ENCODE measurements around the gene PEX13.
"Not testable (repeated sequence)": the region's sequence is repeated elsewhere in the genome, so short reads cannot be mapped to it uniquely, and the experiment has no call there.

PEX13 gene

DNA sequence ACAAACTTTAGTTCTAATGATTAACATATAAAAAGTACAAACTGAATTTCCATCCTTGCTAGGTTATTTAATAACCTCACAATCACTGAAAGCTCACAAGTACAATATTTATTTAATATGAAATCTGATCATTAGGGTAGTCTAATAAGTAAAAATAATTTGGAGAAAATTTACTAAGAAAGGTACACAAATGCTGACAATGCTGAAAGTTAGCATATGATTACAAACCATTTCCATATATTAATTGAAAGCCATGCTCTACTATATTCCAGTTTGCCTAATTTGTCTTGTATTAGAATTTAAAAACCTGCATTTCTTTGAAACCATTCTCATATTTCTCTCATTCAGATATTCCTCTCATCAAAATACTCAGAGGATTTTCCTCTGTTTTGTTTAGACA is 8.2 kb upstream of the PEX13 start:
- no peak overlapping the region for H3K4me3 ChIP-seq (replicated peaks; ENCODE audit: low read depth, low read length)
- TF ChIP-seq, protein P1, sequence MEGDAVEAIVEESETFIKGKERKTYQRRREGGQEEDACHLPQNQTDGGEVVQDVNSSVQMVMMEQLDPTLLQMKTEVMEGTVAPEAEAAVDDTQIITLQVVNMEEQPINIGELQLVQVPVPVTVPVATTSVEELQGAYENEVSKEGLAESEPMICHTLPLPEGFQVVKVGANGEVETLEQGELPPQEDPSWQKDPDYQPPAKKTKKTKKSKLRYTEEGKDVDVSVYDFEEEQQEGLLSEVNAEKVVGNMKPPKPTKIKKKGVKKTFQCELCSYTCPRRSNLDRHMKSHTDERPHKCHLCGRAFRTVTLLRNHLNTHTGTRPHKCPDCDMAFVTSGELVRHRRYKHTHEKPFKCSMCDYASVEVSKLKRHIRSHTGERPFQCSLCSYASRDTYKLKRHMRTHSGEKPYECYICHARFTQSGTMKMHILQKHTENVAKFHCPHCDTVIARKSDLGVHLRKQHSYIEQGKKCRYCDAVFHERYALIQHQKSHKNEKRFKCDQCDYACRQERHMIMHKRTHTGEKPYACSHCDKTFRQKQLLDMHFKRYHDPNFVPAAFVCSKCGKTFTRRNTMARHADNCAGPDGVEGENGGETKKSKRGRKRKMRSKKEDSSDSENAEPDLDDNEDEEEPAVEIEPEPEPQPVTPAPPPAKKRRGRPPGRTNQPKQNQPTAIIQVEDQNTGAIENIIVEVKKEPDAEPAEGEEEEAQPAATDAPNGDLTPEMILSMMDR (IDR thresholded peaks at IDR 0.05; ENCODE audit: low read depth, low read length, missing control alignments), result no peak
- no peak for DNase-seq (ENCODE audit: extremely low read depth, low read depth)

DNA sequence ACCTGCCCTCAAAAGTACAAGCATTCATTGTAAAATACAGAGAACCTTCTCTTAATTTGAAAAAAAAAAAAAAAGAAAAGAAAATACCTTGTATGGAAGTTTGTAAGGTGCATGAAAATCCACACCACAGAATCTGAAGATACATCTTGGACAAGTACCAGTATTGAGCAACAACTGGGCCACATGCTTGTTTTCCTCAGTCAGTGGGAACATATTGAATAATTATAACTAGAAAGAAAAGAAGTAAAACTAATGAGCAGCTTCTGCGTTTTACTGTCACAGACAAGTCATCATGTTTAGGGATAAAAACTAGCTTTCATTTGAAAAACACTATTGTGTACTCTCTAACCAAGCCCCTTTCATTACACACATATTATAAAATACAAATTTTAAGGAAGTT is 5.8 kb upstream of the PEX13 start:
- no peak for DNase-seq (ENCODE audit: extremely low read depth, low read depth)
- no peak overlapping the region for H3K4me3 ChIP-seq (replicated peaks; ENCODE audit: low read depth, low read length)
- TF ChIP-seq, protein P1 (IDR thresholded peaks at IDR 0.05; ENCODE audit: low read depth, low read length, missing control alignments), result no peak

DNA sequence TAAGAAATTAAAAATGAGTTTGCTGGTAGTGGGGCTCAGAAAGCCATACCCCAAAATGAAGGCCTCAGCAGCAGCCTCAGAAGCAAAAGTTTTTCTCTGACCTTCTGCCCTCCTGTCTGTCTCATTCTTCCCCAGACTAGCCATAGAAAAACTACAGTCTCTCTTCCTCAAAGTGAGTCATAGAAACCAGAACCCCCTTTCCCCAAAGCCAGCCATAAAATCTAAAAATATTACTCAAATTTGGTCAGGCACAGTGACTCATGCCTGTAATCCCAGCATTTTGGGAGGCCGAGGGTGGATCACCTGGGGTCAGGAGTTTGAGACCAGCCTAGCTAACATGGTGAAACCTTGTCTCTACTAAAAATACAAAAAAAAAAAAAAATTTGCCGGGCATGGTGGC is 5.2 kb upstream of the PEX13 start:
- DNase-seq (ENCODE audit: extremely low read depth, low read depth), result peak; percentile 17
- H3K4me3 ChIP-seq (replicated peaks; ENCODE audit: low read depth, low read length), result not testable (repeated sequence)

DNA sequence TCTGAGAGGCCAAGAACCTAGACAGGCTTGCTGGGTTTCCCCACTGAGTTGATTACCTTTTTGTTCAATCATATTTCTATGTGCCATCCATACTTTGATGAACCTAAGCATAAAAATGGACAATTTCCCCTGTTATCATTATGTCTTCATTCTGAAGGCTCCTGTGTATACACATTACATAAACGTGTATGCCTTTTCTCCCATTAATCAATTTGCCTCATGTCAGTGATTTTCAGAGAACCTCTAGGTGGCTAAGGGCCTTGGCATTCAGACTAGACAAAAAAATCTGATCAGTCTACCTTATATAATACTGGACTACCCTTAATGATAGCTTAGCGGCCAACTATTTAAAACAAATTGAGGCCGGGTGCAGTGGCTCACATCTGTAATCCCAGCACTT is 4.1 kb upstream of the PEX13 start:
- DNase-seq (ENCODE audit: extremely low read depth, low read depth), result no peak
- no peak overlapping the region for H3K4me3 ChIP-seq (replicated peaks; ENCODE audit: low read depth, low read length)
- TF ChIP-seq, protein P1 (IDR thresholded peaks at IDR 0.05; ENCODE audit: low read depth, low read length, missing control alignments), result no peak

DNA sequence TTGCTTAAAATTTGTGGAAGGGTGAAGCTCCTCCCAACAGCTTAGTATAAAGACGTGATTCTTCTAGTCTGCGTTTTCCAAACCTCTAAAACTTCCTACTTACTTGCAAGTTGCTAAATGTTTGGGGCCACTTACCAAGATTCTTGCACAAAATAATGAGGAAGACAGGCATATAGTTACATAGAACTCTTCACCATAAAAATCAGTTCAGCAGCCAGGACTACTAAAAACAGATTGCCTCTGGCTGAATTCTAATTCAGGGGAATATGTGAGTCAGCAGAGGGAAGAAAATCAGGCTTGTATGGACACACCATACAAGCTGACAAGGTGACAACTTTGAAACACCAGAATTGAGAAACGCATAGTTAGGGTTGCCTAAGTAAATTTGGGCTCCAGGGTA is 2.8 kb upstream of the PEX13 start:
- TF ChIP-seq, protein P1 (IDR thresholded peaks at IDR 0.05; ENCODE audit: low read depth, low read length, missing control alignments), result no peak
- no peak overlapping the region for H3K4me3 ChIP-seq (replicated peaks; ENCODE audit: low read depth, low read length)
- DNase-seq (ENCODE audit: extremely low read depth, low read depth), result no peak

DNA sequence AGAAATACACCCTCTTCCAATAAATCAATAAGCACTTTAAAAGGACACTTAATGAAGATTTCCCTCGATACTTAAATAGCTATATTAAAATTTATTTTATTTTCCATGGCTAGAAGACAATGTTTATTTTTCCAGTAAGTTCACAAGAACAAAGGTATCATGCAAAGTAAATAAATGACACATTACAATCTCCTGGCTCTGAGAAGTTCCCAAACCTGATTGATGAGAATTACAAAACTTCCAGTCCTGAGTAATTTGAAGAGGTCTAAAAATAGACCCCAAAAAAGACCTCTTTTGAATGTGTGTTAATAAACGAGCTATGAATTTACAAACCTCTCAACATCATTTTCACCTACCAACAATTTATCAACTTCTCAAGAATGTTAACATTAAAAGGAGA is 1.5 kb upstream of the PEX13 start:
- no peak for DNase-seq (ENCODE audit: extremely low read depth, low read depth)
- TF ChIP-seq, protein P1 (IDR thresholded peaks at IDR 0.05; ENCODE audit: low read depth, low read length, missing control alignments), result no peak
- peak overlapping the region; percentile 76 for H3K4me3 ChIP-seq (replicated peaks; ENCODE audit: low read depth, low read length)

DNA sequence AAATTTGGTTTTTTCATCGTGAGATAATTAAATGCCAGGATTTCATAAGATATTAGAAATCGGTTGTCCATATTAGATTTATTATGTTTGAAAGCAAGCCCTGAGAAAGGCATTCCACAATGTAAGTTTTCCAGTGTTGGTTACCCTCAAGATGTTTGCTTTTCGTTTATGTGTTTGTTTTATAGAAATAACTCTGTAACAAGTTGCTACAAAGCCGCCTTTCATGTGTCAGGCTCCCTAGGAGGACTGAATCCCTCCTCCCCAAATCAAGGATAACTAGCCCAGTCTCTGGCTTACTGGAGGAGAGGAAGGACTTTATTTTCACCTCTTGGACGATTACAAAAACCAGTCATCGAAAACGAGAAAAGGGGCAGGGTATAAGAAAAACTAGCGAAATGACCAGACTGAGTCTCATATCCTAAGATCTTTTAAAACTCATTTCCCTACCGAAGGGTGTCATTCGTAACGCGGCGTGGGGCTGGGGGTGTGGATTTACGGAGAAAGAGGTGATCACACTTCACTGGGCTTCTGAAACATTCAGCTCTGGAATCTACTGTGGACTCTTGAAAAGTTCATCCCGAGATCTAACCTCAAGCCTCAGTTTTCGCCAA is 1.0 kb upstream of the PEX13 start:
- H3K4me3 ChIP-seq (replicated peaks; ENCODE audit: low read depth, low read length), result peak overlapping the region; percentile 76
- DNase-seq (ENCODE audit: extremely low read depth, low read depth), result no peak
- TF ChIP-seq, protein P1 (IDR thresholded peaks at IDR 0.05; ENCODE audit: low read depth, low read length, missing control alignments), result no peak
